ENCODE measurements around the gene PRKCZ. TPM values are rescaled to one million over a fixed set of nuclear protein-coding genes. Genes with fewer than 3 reads are reported as not detected.

The PRKCZ gene
- total RNA-seq, 2 donors from 2014 or later = 50.4 to 72.2 TPM

DNA sequence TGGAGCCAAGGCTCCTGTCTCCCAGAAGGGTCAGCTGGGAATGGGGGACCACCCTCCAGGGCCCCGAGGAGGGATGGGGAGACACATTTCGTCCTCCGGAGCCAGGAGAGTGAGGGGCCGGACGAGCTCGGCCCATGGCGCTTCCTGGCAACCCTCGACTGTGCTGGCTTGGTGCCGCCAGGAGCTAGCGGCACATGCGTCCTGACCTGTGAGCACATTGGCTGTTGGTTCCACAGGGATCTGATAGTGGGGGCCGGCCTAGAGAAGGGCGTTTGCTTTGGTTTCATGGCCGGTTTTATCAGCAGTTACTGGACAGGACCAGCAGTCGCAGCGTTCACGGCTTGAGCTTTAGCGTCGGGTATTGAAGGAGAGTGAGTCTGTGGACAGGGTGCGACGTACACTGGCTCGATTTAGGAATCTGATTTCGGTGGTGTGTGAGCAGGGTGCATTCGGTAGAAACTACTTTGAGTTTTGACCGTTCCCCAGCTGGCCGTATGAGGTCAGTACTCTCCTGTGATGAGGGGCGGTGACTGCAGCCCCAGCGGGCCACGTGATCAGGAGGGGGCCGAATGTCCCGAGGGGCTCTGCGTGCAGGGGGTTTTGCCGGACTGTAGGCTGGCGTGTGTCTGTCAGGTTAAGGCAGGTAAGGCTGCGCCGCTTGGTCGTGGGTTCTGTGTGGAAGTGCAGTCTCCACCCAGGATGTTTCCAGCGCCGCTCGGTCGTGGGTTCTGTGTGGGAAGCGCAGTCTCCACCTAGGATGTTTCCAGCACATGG is 125.7 kb downstream of the PRKCZ start:
- DNase-seq = no peak
- no peak overlapping the region for H3K4me3 ChIP-seq
- H3K4me1 ChIP-seq = no peaks in the 10 kb centered on the region
- H3K27me3 ChIP-seq = no peaks in the 10 kb centered on the region
- H3K9ac ChIP-seq (ENCODE audit: low read depth in 2 of 2, low read length in 2 of 2) = no peak overlapping the region
- TF ChIP-seq CTCF (IDR thresholded peaks at IDR 0.05) = no peak
- no peaks in the 10 kb centered on the region for H3K9me3 ChIP-seq
- intact Hi-C loops (cut with DNase I) = loop anchor here (10.0 kb wide), 1 partner anchor 211 kb away; no protein-coding TSS in a partner anchor
- H3K36me3 ChIP-seq = no peaks in the 10 kb centered on the region
- H3K27ac ChIP-seq = no peak overlapping the region

GRCh38 chr1:2176615-2177014 is 126.4 kb downstream of the PRKCZ start:
- Histone ChIP-seq H3K9ac (ENCODE audit: low read depth in 2 of 2, low read length in 2 of 2) (no peak overlapping the region), H3K4me3 (no peak overlapping the region), H3K27ac (no peak overlapping the region), H3K4me1 (no peaks in the 10 kb centered on the region), H3K36me3 (no peaks in the 10 kb centered on the region), H3K9me3 (no peaks in the 10 kb centered on the region), H3K27me3 (no peaks in the 10 kb centered on the region)
- TF ChIP-seq CTCF (IDR thresholded peaks at IDR 0.05) = no peak
- intact Hi-C loops (cut with DNase I) = loop anchor here (10.0 kb wide), 1 partner anchor 212 kb away; no protein-coding TSS in a partner anchor
- DNase-seq = no peak

DNA sequence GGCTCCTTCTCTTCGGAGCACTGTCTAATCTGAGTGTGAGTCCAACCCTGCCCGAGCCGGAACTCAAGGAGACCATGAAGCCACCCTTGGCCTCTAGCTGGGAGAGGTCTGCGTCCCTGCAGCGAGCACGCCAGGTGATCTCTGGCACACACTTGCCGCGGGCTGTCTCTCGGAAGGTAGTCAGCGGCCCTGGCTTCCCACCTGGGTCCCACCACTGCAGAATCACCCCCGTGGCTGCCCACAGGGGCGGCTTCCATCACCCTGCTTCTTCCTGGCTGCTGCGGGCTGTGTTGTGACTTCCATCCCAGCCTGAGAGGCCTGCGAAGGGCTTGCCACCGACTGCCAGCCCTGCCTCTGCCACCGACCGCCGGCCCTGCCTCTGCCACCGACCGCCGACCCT is 127.3 kb downstream of the PRKCZ start:
- intact Hi-C loops (cut with DNase I) = loop anchor here (10.0 kb wide), 1 partner anchor 213 kb away; no protein-coding TSS in a partner anchor
- Histone ChIP-seq H3K27ac (no peak overlapping the region), H3K9ac (ENCODE audit: low read depth in 2 of 2, low read length in 2 of 2) (no peak overlapping the region), H3K36me3 (no peaks in the 10 kb centered on the region), H3K27me3 (no peaks in the 10 kb centered on the region), H3K4me1 (no peaks in the 10 kb centered on the region), H3K9me3 (no peaks in the 10 kb centered on the region), H3K4me3 (no peak overlapping the region)
- TF ChIP-seq CTCF (IDR thresholded peaks at IDR 0.05) = no peak
- DNase-seq = no peak

DNA sequence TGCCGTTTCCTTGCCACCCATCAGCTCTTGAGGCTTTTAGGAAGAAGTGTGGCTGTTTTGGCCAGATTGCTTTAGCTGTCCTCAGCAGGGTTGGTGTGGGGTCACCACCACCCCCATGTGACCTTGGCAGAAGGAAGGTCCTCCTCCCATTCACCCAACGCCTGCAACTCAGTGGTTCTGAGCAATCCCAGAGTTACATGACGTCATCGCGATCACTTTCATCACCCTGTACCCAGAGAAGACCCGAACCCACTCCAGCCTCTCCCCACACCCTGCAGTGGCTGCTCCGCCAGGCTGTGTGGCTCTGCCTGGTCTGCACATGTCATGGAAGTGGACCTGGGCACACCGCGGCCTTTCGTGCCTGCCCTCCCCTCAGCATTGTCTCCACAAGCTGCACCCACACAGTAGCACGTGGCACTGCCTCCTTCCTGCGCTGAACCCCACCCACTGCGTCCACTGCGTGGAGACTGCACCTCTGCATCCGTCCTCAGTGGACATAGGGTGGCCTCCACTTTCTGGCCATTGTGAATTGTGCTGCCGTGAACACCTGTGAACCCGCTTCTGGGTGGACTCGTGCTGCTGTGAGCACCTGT is 127.8 kb downstream of the PRKCZ start:
- Histone ChIP-seq H3K4me3 (no peak overlapping the region), H3K4me1 (no peaks in the 10 kb centered on the region), H3K36me3 (no peaks in the 10 kb centered on the region), H3K9ac (ENCODE audit: low read depth in 2 of 2, low read length in 2 of 2) (no peak overlapping the region), H3K27me3 (no peaks in the 10 kb centered on the region), H3K27ac (no peak overlapping the region), H3K9me3 (no peaks in the 10 kb centered on the region)
- DNase-seq = no peak
- intact Hi-C loops (cut with DNase I) = loop anchor here (10.0 kb wide), 1 partner anchor 213 kb away; no protein-coding TSS in a partner anchor
- TF ChIP-seq CTCF (IDR thresholded peaks at IDR 0.05) = no peak

DNA sequence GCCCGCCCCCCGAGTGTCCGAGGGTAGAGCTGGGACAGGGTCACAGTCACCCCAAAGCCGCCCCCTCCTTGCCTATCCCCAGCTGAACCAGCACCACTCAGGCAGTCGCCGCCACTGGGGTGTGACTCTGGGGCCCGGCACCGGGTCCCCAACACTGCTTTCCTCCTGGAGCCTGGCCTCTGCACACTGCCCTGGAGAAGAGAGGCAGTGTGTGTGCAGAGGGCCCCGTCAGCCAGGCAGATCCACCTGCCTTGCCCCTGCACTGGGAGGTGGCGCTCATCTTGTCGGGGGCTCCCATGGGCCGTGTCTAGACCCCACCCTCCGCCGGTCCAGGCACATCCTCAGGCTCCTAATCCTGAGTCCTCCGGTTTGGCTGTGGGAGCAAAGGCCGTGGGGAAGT is 128.7 kb downstream of the PRKCZ start:
- intact Hi-C loops (cut with DNase I) = loop anchor here (10.0 kb wide), 1 partner anchor 214 kb away; no protein-coding TSS in a partner anchor
- Histone ChIP-seq H3K36me3 (no peaks in the 10 kb centered on the region), H3K27ac (no peak overlapping the region), H3K9me3 (no peaks in the 10 kb centered on the region), H3K4me1 (no peaks in the 10 kb centered on the region), H3K9ac (ENCODE audit: low read depth in 2 of 2, low read length in 2 of 2) (no peak overlapping the region), H3K4me3 (no peak overlapping the region), H3K27me3 (no peaks in the 10 kb centered on the region)
- TF ChIP-seq CTCF (IDR thresholded peaks at IDR 0.05) = no peak
- no peak for DNase-seq

Data from colonic mucosa (tissue), 4 donors.